HG02870 (cell line): Measurements from ENCODE around the gene CPA3.

Source experiments
- ATAC-seq: cut with Tn5 transposase; IDR thresholded peaks from one replicate; pipeline ENCODE4 v1.9.1; 2021; ENCODE audit warnings: mild to moderate bottlenecking, moderate library complexity; ENCODE audit not compliant: unreplicated experiment

CPA3 gene

DNA sequence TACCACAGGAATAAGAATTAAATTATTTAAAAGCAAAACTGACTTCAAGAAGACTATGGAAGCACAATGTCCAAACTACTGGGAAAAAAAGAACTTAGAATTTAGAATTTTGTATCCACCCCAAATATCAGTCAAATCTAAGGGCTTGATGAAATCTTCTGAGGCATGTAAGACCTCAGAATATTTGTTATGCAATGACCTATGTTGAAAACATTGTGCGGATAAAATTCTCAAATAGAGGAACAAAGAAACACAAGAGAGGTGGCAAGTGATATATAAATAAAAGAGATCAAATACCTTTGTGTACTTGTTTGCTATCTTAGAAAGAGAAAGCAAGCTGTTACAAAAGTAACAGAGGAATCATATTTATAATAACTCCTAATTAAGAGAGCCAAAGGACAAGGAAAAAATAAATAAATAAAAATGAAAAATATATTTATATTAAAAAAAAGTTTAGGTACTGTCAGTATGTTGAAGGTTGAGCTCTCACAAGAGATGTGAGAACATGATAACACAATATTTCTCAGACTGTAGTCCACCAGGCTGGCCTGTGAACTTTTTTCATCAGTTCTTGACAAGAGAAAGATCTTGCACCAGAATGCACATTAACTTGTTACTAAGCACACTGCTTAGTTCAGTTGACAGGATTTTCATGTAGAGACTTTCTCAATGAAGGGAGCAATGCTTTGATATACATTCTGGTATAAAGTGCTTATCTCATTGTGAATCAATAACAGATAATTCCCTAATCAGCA lies 50.0 kb downstream of the CPA3 start:
- no peak for ATAC-seq

DNA sequence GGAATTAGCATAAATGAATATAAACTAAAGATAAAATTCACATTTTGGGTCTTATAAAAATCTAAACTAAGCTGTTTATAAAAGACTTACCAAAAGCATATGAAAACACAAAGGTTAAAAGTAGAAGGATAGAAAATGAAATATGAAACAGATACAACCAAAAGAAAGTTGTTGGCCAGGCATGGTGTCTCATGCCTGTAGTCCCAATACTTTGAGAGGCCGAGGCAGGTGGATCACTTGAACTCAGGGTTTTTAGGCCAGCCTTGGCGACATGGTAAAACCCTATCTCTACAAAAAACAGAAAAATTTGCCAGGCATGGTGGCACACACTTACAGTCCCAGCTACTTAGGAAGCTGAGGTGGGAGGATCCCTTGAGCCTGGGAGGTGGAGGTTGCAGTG lies 51.0 kb downstream of the CPA3 start:
- no peak for ATAC-seq

DNA sequence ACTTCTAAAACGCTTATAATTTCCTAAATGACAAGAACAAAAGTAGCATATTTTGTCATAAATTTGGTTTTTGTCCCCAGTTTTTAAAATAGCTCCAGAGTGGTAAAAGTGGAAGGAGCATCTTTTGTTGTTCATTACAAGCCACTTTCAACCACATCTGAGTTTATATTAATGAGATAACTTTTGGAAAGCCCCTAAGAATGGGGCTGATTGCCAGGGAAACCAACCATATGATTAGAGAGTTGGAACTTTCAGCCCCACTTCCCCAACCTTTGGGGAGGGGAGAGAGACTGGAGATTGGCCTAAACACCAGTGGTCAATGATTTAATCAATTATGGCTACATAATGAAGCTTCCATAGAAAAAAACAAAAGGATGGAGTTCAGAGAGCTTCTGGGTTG lies 57.4 kb downstream of the CPA3 start:
- no peak for ATAC-seq

DNA sequence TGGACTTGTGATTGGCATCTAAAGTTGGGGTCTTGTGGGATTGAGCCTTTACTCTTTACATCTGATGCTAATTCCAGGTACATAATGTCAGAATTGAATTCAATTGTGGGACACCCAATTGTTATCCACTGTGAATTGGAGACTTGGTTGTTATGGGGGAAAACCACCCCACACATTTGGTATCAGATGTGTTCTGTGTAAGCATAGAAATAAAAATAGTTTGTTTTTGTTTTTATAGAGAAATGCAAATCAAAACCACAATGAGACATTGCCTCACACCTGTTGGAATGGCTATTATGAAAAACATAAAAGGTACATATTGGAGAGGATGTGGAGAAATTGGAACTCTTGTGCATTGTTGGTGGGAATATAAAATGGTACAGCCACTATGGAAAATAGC lies 58.5 kb downstream of the CPA3 start:
- ATAC-seq = no peak

DNA sequence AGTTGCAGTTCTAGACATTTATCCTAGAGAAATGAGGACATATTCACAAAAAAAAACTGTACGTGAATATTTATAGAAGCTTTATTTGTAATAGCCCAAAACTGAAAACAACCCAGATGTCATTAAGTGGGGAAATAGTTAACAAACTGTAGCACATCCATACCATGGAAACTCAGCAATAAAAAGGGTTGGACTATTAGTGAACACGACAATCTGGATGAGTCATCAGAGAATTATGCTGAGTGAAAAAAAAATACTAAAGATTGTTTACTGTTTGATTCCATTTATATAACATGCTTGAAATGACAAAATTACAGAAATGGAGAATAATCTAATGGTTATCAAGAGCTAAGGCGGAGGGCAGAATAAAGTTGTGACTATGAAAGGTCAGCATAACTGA lies 59.5 kb downstream of the CPA3 start:
- ATAC-seq = no peak

DNA sequence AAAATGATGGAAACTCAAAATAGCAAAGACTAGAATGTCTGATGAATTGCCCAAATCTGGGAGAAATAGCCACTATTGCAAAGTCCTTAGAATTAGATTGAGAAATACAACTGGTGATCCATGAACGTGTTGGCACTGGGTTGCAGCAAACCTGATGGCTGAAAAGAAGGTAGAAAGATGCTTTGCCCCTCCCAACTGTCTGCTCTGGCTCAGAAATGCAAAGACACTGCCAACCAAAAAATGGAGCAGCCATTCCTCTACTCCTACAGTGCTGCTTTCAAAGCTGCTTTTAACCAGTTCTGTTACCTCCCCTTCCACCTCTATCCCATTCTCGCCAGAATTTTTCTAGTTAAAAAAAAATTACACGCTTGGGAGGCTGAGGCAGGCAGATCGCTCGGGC lies 60.7 kb downstream of the CPA3 start:
- no peak for ATAC-seq

DNA sequence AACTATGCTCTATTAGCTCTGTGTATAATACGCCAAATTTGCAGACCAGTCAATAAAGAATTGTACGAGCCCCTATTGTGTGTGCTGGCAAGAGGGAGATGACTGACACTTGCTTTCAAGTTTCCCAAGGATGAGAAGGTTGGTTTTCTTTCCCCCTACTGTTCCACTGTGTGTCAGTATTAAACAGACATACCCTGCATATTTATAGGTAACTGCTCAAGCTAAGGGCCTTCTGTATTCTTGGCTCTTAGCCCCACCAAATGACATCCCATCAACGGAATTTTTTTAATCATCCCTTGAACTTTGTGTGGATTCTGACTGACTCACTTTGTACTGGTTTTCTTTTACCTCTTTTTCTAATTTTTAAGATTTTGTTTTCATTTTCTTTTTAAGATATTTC lies 65.7 kb downstream of the CPA3 start:
- ATAC-seq = no peak

GRCh38 chr3:148931574-148931973 lies 66.5 kb downstream of the CPA3 start:
- no peak for ATAC-seq

- ATAC-seq = no peak
Measured at GRCh38 chr3:148932972-148933371, 67.9 kb downstream of the CPA3 start.

- ATAC-seq = no peak
Measured at GRCh38 chr3:148937467-148938255, 72.6 kb downstream of the CPA3 start.

DNA sequence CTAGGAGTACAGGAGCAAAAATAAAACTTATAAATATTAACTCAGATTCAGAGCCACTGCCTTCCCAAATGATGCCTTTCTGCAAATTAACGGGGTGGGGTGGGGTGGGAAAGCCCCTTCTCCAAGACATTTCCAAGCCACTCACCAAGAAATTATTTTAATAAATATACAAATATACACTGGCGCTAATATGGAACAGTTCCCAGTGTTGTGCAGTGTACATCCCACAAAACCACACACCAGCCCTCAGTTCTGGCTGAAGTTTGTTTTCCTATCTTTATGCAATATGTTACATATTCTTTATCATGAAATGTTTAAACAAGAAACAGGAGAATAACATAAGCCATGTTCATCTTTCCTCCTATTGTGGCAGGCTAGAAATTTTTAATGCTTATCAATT lies 73.2 kb downstream of the CPA3 start:
- no peak for ATAC-seq

DNA sequence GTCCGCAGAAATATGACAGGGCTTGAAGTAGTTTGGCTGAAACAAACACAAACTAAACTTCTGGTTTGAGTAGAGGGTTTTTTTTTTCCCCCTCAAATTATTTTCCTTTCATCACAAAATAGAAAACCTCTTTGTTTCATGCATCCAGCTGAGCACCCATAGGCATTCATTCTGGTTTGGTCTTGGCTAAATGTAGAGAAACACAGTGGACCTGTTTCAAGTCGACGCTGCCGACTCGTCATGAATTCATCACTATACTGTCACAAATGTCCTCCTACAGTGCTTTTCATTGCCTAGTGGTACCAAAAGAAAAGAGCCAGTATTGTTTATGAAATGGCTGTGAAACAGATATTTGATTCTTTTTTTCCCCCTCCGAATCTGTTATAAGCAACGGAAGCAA lies 73.8 kb downstream of the CPA3 start:
- no peak for ATAC-seq

DNA sequence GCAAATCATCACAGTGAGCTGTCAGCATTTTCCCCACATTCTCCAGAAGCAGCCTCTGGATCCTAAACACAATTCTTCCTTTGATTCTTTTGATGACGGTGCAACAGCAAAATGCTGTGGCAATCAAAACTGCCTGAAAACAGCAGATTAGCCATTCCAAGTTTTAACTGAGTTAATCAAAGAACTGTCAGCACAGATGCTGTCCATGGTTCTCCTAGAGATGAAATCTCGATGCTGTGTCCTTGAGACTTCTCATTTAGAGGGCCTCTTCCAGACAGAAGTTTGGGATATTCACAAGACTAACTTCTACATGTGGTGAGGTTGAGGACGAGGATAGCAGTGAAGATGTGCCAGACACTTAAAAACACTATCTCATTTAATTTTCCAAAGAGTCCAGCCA lies 75.9 kb downstream of the CPA3 start:
- ATAC-seq = no peak

DNA sequence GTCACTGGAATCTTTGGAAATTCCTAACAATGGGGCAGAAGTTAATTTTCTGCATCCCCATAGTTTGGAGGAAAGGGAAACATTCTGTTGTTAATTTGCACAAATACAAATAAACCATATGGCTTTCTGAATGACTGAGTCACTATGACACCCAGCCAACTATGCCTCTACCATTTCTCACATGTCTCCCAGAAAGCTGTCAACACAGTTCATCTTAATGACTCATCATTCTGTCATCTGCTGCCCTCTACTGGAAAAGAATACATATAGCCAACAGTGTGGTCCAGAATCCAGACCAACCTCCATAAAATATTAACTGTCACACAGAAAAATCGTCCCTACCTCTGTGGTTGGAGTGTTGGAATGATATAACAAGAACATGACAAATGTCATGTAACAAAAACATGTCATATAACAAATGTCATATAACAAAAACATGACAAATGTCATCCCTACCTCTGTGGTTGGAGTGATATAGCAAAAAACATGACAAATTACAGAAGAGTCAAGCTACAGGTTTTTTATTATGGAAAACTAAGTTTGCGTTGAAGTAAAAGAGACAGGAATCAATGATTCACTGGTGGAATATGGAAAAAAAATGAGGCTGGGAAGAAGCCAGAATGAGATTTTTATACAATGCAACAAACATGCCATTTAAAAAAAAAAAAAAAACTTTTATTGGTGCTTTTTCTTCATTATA lies 78.6 kb downstream of the CPA3 start:
- peak; percentile 98 for ATAC-seq

GRCh38 chr3:148945116-148945515 lies 80.0 kb downstream of the CPA3 start:
- ATAC-seq = no peak
